ENCODE measurements around the gene PLA1A.

- TF ChIP-seq TAF1 (IDR thresholded peaks at IDR 0.05; ENCODE audit: borderline replicate concordance, insufficient read depth, low read length) (no peak), POLR2AphosphoS5 (IDR thresholded peaks at IDR 0.05; ENCODE audit: low read depth, low read length) (no peak), REST (IDR thresholded peaks at IDR 0.05; ENCODE audit: insufficient read depth in 1 of 2, low read depth in 2 of 2, low read length in 2 of 2) (no peak), SIN3A (IDR thresholded peaks at IDR 0.05; ENCODE audit: borderline replicate concordance, insufficient read depth, low read length) (no peak), FOXP2 (optimal IDR thresholded peaks at IDR 0.05; ENCODE audit: borderline replicate concordance, extremely low read depth, extremely low read length, insufficient read depth) (no peak)
These were observed 46.8 kb downstream of the PLA1A start for GRCh38 chr3:119644481-119644880.
